OCI-LY7 (cell line): ENCODE measurements around the gene ENO2. TPM values are rescaled to one million over a fixed set of nuclear protein-coding genes. Genes with fewer than 3 reads are reported as not detected.

Source experiments
- BruUV-seq: library from RNA; stranded (reverse); fragments of 400-500 nt; replicated peaks from 2 replicates; lab custom pipeline; 2021; lab: Mats Ljungman, UMichigan
- CTCF ChIA-PET: fragments of 300-600 bp; sonication (Branson Sonifier 250); formaldehyde crosslinking; loops from one replicate; lab custom pipeline; 2022; ENCODE audit warnings: antibody characterized with exemption; ENCODE audit not compliant: unreplicated experiment; lab: Charles Lee
- POLR2A ChIA-PET: fragments of 300-600 bp; sonication (Branson Sonifier 250); formaldehyde crosslinking; loops from one replicate; lab custom pipeline; 2022; ENCODE audit warnings: antibody characterized with exemption; lab: Charles Lee
- DNase-seq: peaks from one replicate; pipeline ENCODE4 v3.0.0-alpha.2; 2015; ENCODE audit warnings: low spot score
- H2AFZ ChIP-seq: fragments of 200-600 bp; sonication (generic), shearing (Covaris generic); 2 replicates; pipeline ENCODE4 v1.6.1; 2014; ENCODE audit warnings: mild to moderate bottlenecking, antibody characterized with exemption, low read length, moderate library complexity
- H3K27ac ChIP-seq: fragments of 200-600 bp; sonication (generic); 2 replicates; pipeline ENCODE4 v1.5.1; 2014; ENCODE audit warnings: mixed run types, low read depth, mild to moderate bottlenecking, moderate library complexity, low read length, inconsistent platforms; ENCODE audit not compliant: poor library complexity, severe bottlenecking
- H3K36me3 ChIP-seq: fragments of 200-600 bp; sonication (generic); 2 replicates; pipeline ENCODE4 v1.6.1; 2014; ENCODE audit warnings: mild to moderate bottlenecking, antibody characterized with exemption, low read length, moderate library complexity, mixed read lengths; ENCODE audit not compliant: insufficient read depth
- H3K4me1 ChIP-seq: fragments of 200-600 bp; sonication (generic); 2 replicates; pipeline ENCODE4 v1.5.1; 2014; ENCODE audit warnings: mild to moderate bottlenecking, low read length; ENCODE audit not compliant: insufficient read depth, poor library complexity, severe bottlenecking
- H3K4me2 ChIP-seq: fragments of 200-600 bp; sonication (generic); 2 replicates; pipeline ENCODE4 v1.6.1; 2014; ENCODE audit warnings: mild to moderate bottlenecking, low read length
- H3K4me3 ChIP-seq: fragments of 200-600 bp; sonication (generic); 2 replicates; pipeline ENCODE4 v1.5.1; 2014; ENCODE audit warnings: mild to moderate bottlenecking, low read depth, low read length; ENCODE audit not compliant: poor library complexity, severe bottlenecking
- H3K79me2 ChIP-seq: fragments of 200-600 bp; sonication (generic); 2 replicates; pipeline ENCODE4 v1.6.1; 2016; ENCODE audit warnings: low read depth, mild to moderate bottlenecking, low read length, moderate library complexity, mixed read lengths; ENCODE audit not compliant: insufficient read depth
- H3K9me2 ChIP-seq: fragments of 200-600 bp; sonication (generic); 2 replicates; pipeline ENCODE4 v1.6.1; 2016; ENCODE audit warnings: mild to moderate bottlenecking, low read length, mixed read lengths; ENCODE audit not compliant: insufficient read depth
- H3K9me3 ChIP-seq: fragments of 200-600 bp; sonication (generic); 2 replicates; pipeline ENCODE4 v1.6.1; 2014; ENCODE audit warnings: mild to moderate bottlenecking, mixed run types, low read length, mixed read lengths
- H4K20me1 ChIP-seq: fragments of 200-600 bp; sonication (generic); 2 replicates; pipeline ENCODE4 v1.6.1; 2014; ENCODE audit warnings: mild to moderate bottlenecking, antibody characterized with exemption, low read length, moderate library complexity, mixed read lengths; ENCODE audit not compliant: insufficient read depth
- CTCF ChIP-seq: fragments of 200-600 bp; sonication (generic); conservative IDR thresholded peaks from 2 replicates; pipeline ENCODE4 v1.5.1; 2014; ENCODE audit warnings: mild to moderate bottlenecking, antibody characterized with exemption, low read length, moderate library complexity, mixed read lengths
- EZH2phosphoT487 ChIP-seq: fragments of 200-600 bp; sonication (generic); IDR thresholded peaks from 2 replicates; pipeline ENCODE4 v1.6.1; 2018; ENCODE audit warnings: low read depth, borderline replicate concordance, mild to moderate bottlenecking, mixed run types, antibody characterized with exemption, low read length, moderate library complexity, mixed read lengths
- intact Hi-C: fragments of 100-400 bp; cut with micrococcal nuclease; formaldehyde crosslinking; loops from one replicate; pipeline ENCODE4 v1.10.0; 2022; ENCODE audit not compliant: unreplicated experiment
- total RNA-seq, 2 experiments: library from RNA; depleted of rRNA in 1 of 2; stranded (reverse); fragments of >200 nt in 1 of 2; shearing (Covaris generic) in 1 of 2; gene quantifications; 2 replicates each; pipeline ENCODE4 v1.2.3, GENCODE V29; 2014 to 2022

Gene ENO2
- total RNA-seq, 2 experiments from 2014 or later, result 24.9 to 89.5 TPM

DNA sequence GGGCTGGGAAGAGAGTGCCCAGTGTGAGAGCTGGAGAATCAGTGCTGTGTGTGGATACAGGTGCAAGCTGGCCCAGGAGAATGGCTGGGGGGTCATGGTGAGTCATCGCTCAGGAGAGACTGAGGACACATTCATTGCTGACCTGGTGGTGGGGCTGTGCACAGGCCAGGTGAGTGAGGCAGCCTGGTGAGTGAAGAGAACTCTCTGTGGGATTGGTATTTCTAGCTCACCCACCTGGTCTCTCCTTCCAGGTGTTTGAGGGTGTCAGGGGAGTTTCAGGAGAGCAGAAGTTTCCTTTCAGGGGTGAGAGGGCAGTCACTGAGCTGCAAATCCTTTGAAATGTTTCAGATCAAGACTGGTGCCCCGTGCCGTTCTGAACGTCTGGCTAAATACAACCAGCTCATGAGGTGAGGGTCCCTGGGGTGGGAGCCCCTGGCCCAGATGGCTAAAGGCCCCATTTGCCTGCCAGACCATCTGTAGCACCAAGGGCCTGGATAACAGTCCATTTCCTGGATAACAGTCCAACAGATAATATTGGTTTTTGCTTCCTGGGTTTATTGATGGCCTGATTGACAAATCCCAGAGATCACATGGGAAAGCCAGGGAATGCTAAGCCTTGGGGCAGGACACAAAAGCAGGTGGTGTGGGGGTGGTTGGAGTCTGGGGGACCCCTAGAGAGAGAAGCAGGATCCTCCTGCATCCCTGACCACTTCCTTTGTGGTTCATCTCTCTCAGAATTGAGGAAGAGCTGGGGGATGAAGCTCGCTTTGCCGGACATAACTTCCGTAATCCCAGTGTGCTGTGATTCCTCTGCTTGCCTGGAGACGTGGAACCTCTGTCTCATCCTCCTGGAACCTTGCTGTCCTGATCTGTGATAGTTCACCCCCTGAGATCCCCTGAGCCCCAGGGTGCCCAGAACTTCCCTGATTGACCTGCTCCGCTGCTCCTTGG lies 7.9 kb downstream of the ENO2 start:
- Histone ChIP-seq H3K9me2 (no peaks in the 10 kb centered on the region), H3K9me3 (no peaks in the 10 kb centered on the region), H4K20me1 (no peaks in the 10 kb centered on the region), H3K4me3 (peak overlapping the region; percentile 55), H3K36me3 (peaks cover 5% of the 10 kb centered on the region; the same call in 1 of the 2 replicates), H3K4me1 (peaks cover 61% of the 10 kb centered on the region), H3K27ac (peak overlapping the region; percentile 89), H2AFZ (no peak overlapping the region), H3K4me2 (peak overlapping the region; percentile 77), H3K79me2 (no peaks in the 10 kb centered on the region)
- peak; percentile 92 for DNase-seq
- intact Hi-C loops, result loop anchor here (1.0 to 2.0 kb wide), 2 partner anchors 31 to 43 kb away; no protein-coding TSS in a partner anchor
- ChIA-PET POLR2A (interaction anchor here (0.6 to 1.7 kb wide), 13 partner anchors 14 to 352 kb away, joined by 3 to 8 read pairs (median 5); partner anchors contain the start of genes C12orf57, RNU7-1 and SPSB2), CTCF (interaction anchor here (1.2 to 1.3 kb wide), 3 partner anchors 31 to 49 kb away, joined by 3 to 4 read pairs (median 3); partner anchors contain the start of gene SPSB2)
- no TSS peak for BruUV-seq
- TF ChIP-seq CTCF, result peak; percentile 62
- TF ChIP-seq EZH2phosphoT487, result no peak

DNA sequence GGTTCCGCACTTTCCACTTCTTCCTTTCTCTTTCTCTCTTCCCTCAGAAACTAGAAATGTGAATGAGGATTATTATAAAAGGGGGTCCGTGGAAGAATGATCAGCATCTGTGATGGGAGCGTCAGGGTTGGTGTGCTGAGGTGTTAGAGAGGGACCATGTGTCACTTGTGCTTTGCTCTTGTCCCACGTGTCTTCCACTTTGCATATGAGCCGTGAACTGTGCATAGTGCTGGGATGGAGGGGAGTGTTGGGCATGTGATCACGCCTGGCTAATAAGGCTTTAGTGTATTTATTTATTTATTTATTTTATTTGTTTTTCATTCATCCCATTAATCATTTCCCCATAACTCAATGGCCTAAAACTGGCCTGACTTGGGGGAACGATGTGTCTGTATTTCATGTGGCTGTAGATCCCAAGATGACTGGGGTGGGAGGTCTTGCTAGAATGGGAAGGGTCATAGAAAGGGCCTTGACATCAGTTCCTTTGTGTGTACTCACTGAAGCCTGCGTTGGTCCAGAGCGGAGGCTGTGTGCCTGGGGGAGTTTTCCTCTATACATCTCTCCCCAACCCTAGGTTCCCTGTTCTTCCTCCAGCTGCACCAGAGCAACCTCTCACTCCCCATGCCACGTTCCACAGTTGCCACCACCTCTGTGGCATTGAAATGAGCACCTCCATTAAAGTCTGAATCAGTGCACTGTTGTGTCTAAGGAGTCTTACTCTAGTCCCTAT lies 8.8 kb downstream of the ENO2 start:
- ChIA-PET POLR2A (interaction anchor here (0.7 to 1.5 kb wide), 8 partner anchors 14 to 72 kb away, joined by 3 to 8 read pairs (median 4); partner anchors contain the start of genes C12orf57, CDCA3 and RNU7-1), CTCF (interaction anchor here (1.1 to 1.3 kb wide), 3 partner anchors 15 to 36 kb away, joined by 3 to 4 read pairs (median 3); no protein-coding TSS in a partner anchor)
- Histone ChIP-seq H3K4me2 (peak overlapping the region; percentile 77), H2AFZ (no peak overlapping the region), H3K4me1 (peaks cover 64% of the 10 kb centered on the region), H3K79me2 (no peaks in the 10 kb centered on the region), H3K27ac (peak overlapping the region; percentile 89), H3K36me3 (peaks cover 5% of the 10 kb centered on the region; the same call in 1 of the 2 replicates), H3K9me2 (no peaks in the 10 kb centered on the region), H3K9me3 (no peaks in the 10 kb centered on the region), H3K4me3 (peak overlapping the region; percentile 55), H4K20me1 (no peaks in the 10 kb centered on the region)
- intact Hi-C loops, result loop anchor here (2.0 kb wide), 1 partner anchor 32 kb away; no protein-coding TSS in a partner anchor
- peak; percentile 43 for DNase-seq
- TSS peak; percentile 93 for BruUV-seq
- TF ChIP-seq EZH2phosphoT487 (no peak), CTCF (no peak)
